HG02763 (cell line): Measurements from ENCODE around the gene NR5A2.
A peak's percentile ranks its signal among the peaks of the same experiment; 100 is the strongest.

Source experiments
- ATAC-seq: cut with Tn5 transposase; IDR thresholded peaks from one replicate; pipeline ENCODE4 v1.9.1; 2021; ENCODE audit warnings: mild to moderate bottlenecking, moderate library complexity; ENCODE audit not compliant: unreplicated experiment

Gene NR5A2

GRCh38 chr1:200062143-200062542 lies 34.6 kb downstream of the NR5A2 start:
- ATAC-seq: no peak

- peak; percentile 91 for ATAC-seq
These were observed 45.3 kb downstream of the NR5A2 start for GRCh38 chr1:200072636-200073285.

- ATAC-seq: peak; percentile 19
These were observed 45.8 kb downstream of the NR5A2 start for GRCh38 chr1:200073286-200073637.

GRCh38 chr1:200075522-200075921 lies 48.0 kb downstream of the NR5A2 start:
- no peak for ATAC-seq

GRCh38 chr1:200075938-200076546 lies 48.5 kb downstream of the NR5A2 start:
- ATAC-seq: no peak

- ATAC-seq: no peak
These were observed 51.9 kb downstream of the NR5A2 start for GRCh38 chr1:200079232-200079940.

GRCh38 chr1:200081151-200081968 lies 53.9 kb downstream of the NR5A2 start:
- no peak for ATAC-seq

- no peak for ATAC-seq
These were observed 54.4 kb downstream of the NR5A2 start for GRCh38 chr1:200081969-200082245.

- no peak for ATAC-seq
These were observed 54.8 kb downstream of the NR5A2 start for GRCh38 chr1:200082329-200082728.

- ATAC-seq: no peak
These were observed 63.0 kb downstream of the NR5A2 start for GRCh38 chr1:200090252-200091159.

GRCh38 chr1:200095057-200095577 lies 67.6 kb downstream of the NR5A2 start:
- ATAC-seq: no peak

- ATAC-seq: no peak
These were observed 69.3 kb downstream of the NR5A2 start for GRCh38 chr1:200096774-200097173.

GRCh38 chr1:200099040-200099439 lies 71.5 kb downstream of the NR5A2 start:
- ATAC-seq: no peak

GRCh38 chr1:200103966-200104583 lies 76.6 kb downstream of the NR5A2 start:
- ATAC-seq: no peak

- ATAC-seq: no peak
These were observed 79.5 kb downstream of the NR5A2 start for GRCh38 chr1:200107004-200107470.

- ATAC-seq: no peak
These were observed 81.1 kb downstream of the NR5A2 start for GRCh38 chr1:200108659-200109058.

- no peak for ATAC-seq
These were observed 84.8 kb downstream of the NR5A2 start for GRCh38 chr1:200112290-200112689.

- ATAC-seq: no peak
These were observed 88.0 kb downstream of the NR5A2 start for GRCh38 chr1:200115532-200115931.

- no peak for ATAC-seq
These were observed 88.8 kb downstream of the NR5A2 start for GRCh38 chr1:200116324-200116723.
